ENCODE data around the gene CENPQ.

GRCh38 chr6:49530141-49530776 is 67.1 kb downstream of the CENPQ start:
- TF ChIP-seq CTCF (IDR thresholded peaks at IDR 0.05): no peak
- TF ChIP-seq POLR2AphosphoS5 (IDR thresholded peaks at IDR 0.05; ENCODE audit: low read depth, low read length): no peak
- TF ChIP-seq TCF7L2 (IDR thresholded peaks at IDR 0.05; ENCODE audit: low read depth, low read length): no peak

All from Panc1 (cell line).